Kidney epithelial cell (primary cell): ENCODE measurements around the gene TAS2R14. TPM values are rescaled to one million over a fixed set of nuclear protein-coding genes. Genes with fewer than 3 reads are reported as not detected.

ENCODE experiments used
- DNase-seq: peaks from one replicate; pipeline ENCODE4 v3.0.0-alpha.2; 2010; ENCODE audit warnings: low read depth
- H3K27me3 ChIP-seq: 2 replicates; pipeline ENCODE4 v1.6.0; 2011; ENCODE audit warnings: low read length; ENCODE audit not compliant: control insufficient read depth, insufficient read depth
- H3K36me3 ChIP-seq: 2 replicates; pipeline ENCODE4 v1.5.1; 2011; ENCODE audit warnings: low read length; ENCODE audit not compliant: control insufficient read depth, insufficient read depth
- H3K4me3 ChIP-seq: 2 replicates; pipeline ENCODE4 v1.5.1; 2011; ENCODE audit warnings: low read depth, mild to moderate bottlenecking, control low read depth, low read length
- CTCF ChIP-seq: IDR thresholded peaks from 2 replicates; pipeline ENCODE4 v1.5.1; 2011; ENCODE audit warnings: mild to moderate bottlenecking, moderate library complexity, low read length, control low read depth, inconsistent platforms; ENCODE audit not compliant: insufficient read depth, poor library complexity, severe bottlenecking
- total RNA-seq: library from RNA; depleted of rRNA; stranded (reverse); fragments of >200 nt; gene quantifications from 2 replicates; pipeline ENCODE4 v1.2.3, GENCODE V29; 2015

Gene TAS2R14
- total RNA-seq, 1 donor from 2014 or later: 3.1 TPM

DNA sequence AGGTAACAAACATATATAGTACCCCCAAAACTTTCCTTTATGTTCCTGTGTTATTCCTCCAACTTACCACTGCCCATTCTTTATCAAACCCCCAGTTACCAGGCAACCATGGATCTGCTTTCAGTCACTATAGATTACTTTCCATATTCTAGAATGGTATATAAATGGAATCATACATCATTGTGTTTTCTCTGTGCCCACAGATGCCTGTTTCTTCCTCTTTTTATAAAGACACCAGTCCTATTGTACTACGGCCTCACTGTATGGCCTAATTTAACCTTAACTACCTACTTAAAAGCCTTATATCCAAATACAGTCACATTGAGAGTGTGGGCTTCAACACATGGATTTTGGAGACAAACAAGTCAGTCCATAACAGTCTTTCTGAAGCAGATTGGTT lies 2.6 kb downstream of the TAS2R14 start:
- Histone ChIP-seq H3K27me3 (no peaks in the 10 kb centered on the region), H3K36me3 (no peaks in the 10 kb centered on the region), H3K4me3 (no peak overlapping the region)
- DNase-seq: no peak
- TF ChIP-seq CTCF: no peak

DNA sequence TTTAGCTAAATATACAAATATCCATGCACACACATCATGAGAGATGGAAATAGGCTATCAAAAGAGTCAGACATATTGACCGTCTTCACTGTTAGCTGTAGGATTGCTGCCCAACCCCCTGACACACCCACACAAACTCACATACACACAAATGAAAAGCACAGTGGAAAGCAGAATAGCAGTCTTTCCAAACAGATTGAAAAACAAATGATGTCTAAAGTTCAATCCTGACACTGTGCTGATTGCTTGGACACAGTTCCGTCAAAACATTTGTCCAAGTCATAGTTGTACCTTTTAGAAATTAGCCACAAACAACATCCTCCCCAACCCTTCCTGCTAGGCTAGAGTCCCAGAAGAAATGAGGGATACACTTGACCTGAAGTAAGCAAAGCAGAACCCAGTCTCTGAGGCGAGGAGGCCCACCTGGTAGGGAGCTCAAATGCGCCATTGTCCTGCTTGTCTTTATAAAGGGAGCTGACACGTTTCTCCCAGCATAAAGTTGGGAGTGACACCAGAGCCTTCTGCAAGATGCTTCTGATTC lies 10.2 kb downstream of the TAS2R14 start, which contains the start of gene PRH2:
TSS of gene PRH2 (plus strand) at position 491 of the 541 bp plus-strand sequence. CDS start at position 529, 38 bp downstream.
- no peak for TF ChIP-seq CTCF
- H3K4me3 ChIP-seq: no peak within 1 kb of the TSS
- H3K36me3 ChIP-seq: no peaks in the 10 kb centered on the region
- no peaks in the 10 kb centered on the region for H3K27me3 ChIP-seq
- no peak for DNase-seq

DNA sequence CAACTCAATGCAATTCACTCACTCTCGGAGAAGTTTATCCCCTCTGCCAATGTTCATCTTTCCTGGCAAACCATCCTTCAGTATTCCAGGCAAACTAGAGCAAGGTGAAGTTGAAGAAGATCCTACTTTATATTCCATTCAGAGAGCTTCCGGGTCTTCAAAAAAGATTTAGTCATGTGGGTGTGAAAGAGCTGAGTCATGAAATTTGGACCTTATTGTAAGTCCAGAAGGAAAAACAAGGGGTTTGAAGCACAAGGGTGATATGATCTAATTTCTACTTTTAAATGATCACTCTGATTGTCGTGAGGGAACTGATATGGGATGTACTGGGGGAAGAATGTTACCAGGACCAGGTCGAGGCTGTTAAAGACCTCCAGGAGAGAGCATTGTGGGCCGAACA lies 12.8 kb downstream of the TAS2R14 start:
- Histone ChIP-seq H3K36me3 (no peaks in the 10 kb centered on the region), H3K27me3 (no peaks in the 10 kb centered on the region)

GRCh38 chr12:10919809-10920208 lies 19.3 kb downstream of the TAS2R14 start:
- Histone ChIP-seq H3K27me3 (no peaks in the 10 kb centered on the region), H3K36me3 (no peaks in the 10 kb centered on the region), H3K4me3 (no peak overlapping the region)
- no peak for DNase-seq
- no peak for TF ChIP-seq CTCF

More for the DNA sequence above, 12.8 kb downstream of the TAS2R14 start:
- TF ChIP-seq CTCF: no peak
- DNase-seq: no peak
- H3K4me3 ChIP-seq: no peak overlapping the region

GRCh38 chr12:10910380-10910779 lies 28.7 kb downstream of the TAS2R14 start:
- TF ChIP-seq CTCF: no peak
- Histone ChIP-seq H3K4me3 (no peak overlapping the region), H3K27me3 (no peaks in the 10 kb centered on the region), H3K36me3 (no peaks in the 10 kb centered on the region)
- DNase-seq: no peak

- TF ChIP-seq CTCF: no peak
Measured at GRCh38 chr12:10909462-10909861, 29.6 kb downstream of the TAS2R14 start, which contains the start of gene TAS2R13. TSS of gene TAS2R13 (minus strand) at chr12:10909562. CDS start at chr12:10909298, 264 bp downstream.

More at GRCh38 chr12:10909462-10909861, 29.6 kb downstream of the TAS2R14 start, which contains the start of gene TAS2R13:
- H3K36me3 ChIP-seq: no peaks in the 10 kb centered on the region
- H3K27me3 ChIP-seq: no peaks in the 10 kb centered on the region
- no peak for DNase-seq
- H3K4me3 ChIP-seq: no peak within 1 kb of the TSS
